GM21360 (cell line): Measurements from ENCODE around the gene RAD9A.

Experiments used
- ATAC-seq: cut with Tn5 transposase; IDR thresholded peaks from one replicate; pipeline ENCODE4 v1.9.1; 2021; ENCODE audit warnings: mild to moderate bottlenecking, moderate library complexity; ENCODE audit not compliant: unreplicated experiment

RAD9A gene

DNA sequence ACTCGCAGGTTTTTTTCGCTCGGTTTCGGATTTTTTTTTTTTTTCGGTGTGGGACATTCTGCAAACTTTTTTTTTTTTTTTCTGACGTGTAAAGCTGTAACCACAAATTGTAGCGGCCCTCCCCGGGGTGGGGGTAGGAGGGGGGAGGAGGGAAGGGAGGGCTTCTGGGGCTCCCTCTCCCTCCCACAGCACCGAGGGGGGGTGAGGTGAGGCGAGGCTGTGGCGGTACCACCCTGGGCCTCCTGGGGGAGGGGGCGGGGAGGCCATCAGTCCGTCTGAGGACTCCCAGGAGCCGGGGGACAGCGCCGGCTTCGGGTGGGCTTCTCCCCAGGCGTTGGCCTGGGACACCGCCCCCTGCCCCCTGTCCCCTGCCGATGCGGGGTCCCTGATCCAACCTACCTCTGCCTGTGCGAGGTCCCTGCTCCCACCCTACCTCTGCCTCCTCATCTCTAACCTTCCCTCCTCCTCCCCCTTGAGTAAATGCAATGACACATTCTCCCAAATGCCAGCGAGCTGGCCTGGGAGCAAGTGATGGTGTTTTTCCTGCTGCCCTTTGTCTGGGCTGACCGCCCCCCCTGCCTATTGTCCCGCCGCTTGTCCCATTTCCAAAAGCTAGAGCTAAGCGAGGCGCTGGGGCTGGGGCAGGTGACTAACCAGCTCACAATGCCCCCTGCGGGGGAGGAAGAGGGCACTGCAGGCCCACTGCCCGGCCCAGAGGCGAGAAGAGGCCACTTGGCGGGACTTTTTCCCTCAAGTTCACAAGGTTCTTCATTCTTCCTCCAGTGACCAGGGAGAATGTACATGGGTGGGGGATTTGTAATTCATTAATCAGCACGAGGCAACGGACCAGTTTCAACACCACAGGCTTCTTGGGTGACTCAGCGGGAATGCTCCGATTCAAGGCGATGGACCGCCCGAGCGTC is 17.9 kb upstream of the RAD9A start:
- ATAC-seq: no peak

DNA sequence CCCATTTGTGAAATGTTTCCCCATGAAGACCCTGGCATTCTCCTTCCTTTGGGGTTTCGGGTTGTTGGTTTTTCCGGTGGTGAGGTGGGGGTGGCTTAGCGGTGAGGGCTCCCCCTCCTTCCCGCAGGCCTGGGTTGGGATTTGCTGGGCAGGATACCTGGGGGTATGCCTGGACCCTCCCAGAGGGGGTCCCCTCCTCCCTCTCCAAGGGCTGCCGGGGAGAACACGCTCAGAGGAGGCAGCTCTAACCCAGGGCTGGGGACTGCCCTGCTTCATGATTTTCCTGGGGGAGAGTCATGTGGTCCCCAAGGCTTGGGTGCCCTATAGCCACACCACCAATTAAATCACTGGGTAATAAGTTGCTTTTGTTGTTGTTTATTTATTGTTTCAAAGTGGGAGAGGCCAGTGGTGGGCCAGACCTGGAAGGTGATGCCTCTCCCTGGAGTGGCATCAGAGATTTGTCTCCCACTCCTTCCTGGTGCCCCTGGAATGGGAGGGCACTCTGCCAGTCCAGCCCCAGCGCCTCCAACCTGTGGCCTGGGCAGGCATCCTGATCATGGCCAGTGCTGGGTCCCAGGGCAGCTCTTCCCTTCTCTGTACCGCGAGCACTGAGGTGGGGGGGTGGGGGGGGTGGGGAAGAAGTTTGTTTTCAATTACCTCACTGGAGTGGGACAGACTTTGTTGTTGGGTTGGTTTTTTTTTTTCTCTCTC is 17.1 kb upstream of the RAD9A start:
- ATAC-seq: no peak

- no peak for ATAC-seq
These were observed 16.3 kb upstream of the RAD9A start for GRCh38 chr11:67375320-67376055.

DNA sequence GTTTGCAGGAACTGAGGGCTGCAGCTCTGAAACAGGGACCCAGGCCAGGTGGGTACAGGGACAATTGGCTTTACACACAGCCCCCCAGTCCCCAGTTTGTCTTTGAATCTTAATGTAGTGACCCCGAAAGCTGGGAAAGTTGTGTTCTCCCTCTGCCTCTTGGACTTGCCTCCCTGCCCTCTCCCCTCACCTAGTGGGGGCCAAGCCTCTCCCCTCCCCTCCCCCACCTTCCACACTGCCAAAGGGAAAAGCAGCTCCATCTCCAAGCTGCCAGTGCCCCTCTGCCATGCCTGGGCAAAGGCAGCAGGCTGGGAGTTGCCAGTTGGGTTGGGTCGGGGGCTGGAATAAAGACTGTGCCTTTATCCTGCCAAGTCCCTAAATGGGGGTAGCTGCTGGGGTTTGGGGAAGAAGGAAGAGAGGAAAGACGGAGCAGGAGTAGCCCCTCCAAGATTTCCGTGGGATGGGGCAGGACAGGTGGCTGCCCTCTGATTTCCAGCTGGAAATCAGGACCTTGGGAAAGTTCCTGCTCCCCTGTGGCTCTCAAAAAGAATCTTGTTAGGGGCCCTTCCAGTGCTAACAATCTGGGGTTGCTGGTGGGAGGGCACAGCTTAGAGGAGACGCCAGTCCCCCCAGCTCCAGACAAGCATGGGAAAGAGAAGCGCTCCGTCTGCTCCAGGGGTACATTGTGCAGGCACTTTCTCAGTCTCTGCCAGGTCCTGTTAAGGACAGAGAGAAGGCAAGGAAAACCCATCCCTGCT is 15.5 kb upstream of the RAD9A start:
- no peak for ATAC-seq

DNA sequence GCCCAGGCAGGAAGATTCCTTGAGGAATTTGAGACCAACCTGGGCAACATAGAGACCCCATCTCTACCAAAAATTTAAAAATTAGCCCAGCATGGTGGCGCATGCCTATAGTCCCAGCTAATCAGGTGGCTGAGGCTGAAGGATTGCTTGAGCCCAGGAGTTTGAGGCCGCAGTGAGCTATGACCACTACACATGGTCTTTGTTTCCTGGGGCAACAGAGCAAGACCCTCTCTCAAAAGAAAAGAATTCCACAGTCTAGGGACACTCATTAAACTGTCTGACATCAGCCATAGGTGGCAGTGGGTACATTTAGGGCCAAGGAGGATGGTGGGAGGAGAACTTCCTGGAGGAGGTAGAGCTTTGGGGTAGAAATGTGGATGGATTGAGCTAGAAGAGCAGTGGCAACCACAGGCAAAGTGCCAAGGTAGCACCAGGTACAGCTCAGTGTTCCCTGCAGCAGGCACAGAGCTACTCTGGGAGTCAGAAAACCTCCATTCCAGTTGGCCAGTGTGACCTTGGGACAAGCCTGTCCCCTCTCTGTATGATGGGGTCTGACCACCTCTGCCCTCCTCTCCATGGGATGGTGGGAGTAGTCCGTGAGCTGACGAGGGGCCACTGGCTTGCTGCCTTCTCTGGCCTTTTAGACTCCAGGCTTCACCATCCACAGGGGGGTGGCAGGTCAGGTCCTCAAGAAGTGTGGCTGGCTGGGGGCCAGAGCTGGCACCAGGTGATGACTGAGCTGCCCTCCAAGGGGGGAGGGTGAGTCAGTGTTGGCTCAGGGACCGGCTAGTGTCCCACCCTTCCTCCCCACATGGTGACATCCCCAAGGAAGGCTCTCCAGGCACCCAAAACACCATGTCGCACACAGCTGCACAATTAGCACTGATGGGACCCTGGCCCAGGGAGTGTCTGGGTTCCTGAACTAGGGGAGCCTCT is 14.6 kb upstream of the RAD9A start:
- ATAC-seq: no peak

GRCh38 chr11:67378544-67378943 is 13.2 kb upstream of the RAD9A start:
- no peak for ATAC-seq

GRCh38 chr11:67379061-67380058 is 12.4 kb upstream of the RAD9A start:
- no peak for ATAC-seq

GRCh38 chr11:67381244-67381972 is 10.4 kb upstream of the RAD9A start:
- ATAC-seq: no peak

DNA sequence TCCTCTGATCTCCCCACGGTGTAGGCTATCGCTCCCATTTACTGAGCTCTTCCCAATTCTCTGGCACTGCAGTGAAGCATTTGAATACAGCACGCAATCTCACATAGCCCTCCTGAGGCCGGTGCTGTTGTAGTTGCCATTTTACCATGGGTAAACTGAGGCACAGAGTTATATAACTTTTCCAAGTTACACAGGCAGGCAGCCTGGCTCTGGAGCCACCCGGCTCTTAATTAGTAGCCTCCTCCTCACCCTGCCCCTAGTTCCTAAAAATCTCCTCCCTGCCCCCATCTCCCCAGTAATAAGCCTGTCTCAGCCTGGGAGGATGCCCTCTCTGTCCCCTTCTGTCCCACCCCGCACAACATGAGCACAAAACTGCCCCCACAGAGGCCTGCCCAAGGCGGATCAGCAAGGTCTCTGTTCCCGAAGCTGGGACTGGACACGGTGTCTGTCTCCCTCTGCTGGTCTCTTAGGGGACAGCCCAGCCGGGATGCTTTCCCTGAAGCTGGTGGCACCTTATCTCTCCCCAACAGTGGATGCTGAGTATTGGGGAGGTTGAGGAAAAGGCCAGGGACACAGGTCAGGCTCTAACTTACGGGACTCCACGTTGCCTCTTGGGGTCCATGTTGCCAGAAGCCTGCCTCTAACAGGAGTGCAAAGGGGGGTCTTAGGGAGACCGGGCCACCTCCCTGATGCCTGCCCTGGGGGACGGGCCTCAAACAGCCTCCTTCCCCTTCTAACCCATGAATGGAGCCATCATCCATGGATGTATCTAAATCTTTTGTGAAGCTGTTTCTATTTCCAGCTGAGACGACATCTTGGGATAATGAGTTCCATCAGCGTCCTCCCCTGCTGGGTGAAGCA is 9.3 kb upstream of the RAD9A start:
- no peak for ATAC-seq

- no peak for ATAC-seq
These were observed 6.9 kb upstream of the RAD9A start for GRCh38 chr11:67384851-67385366.

GRCh38 chr11:67387069-67387468 is 4.7 kb upstream of the RAD9A start:
- ATAC-seq: no peak

DNA sequence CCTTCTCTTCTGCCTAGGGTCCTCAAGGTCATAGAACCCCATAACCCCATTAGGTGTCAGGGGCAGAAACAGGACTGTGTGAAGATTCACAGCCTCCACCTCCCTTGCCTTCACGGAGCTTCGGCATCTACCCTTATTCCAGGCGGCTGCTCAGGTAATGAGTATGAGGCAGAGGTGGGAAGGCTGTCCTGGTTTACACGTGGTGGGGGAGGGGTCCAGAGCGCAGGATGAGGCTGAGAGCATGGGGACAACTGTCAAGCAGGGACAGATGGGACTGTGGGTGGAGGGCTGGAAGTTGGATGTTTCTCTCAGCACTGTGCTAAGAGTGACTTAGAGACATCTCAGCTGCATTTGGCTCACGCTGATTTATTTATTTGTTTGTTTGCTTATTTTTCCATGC is 4.3 kb upstream of the RAD9A start:
- ATAC-seq: no peak

DNA sequence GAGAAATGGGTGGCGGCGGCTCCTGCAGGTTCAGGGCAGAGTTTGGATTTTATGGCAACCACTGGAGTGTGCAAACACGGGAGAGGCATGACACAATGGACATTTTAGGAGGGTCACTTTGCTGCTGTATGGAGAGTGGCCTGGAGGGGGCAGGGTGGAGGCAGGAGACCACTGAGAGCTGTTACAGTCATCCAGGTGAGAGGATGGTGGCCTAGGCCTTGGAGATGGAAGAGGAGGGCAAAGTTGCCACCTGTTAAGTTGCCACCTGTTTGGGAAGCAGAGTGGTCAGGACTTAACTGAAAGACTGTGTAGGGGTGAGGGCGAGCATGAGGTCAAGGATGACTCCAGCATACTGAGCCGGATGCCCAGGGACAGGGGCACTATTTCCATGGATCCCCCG is 2.3 kb upstream of the RAD9A start:
- ATAC-seq: no peak

DNA sequence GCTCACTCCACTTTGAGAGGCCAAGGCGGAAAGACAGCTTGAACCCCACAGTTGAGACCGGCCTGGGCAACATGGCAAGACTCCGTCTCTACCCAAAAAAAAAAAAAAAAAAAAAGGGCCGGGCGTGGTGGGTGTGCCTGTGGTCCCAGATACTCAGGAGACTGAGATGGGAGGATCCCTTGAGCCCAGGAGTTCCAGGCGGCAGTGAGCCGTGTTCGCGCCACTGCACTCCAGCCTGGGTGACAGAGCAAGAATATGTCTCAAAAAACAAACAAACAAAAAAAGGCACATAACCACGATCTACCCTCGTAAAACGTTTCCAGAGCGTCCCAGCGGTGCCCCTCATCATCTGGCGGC is 861 bp upstream of the RAD9A start:
- ATAC-seq: no peak

DNA sequence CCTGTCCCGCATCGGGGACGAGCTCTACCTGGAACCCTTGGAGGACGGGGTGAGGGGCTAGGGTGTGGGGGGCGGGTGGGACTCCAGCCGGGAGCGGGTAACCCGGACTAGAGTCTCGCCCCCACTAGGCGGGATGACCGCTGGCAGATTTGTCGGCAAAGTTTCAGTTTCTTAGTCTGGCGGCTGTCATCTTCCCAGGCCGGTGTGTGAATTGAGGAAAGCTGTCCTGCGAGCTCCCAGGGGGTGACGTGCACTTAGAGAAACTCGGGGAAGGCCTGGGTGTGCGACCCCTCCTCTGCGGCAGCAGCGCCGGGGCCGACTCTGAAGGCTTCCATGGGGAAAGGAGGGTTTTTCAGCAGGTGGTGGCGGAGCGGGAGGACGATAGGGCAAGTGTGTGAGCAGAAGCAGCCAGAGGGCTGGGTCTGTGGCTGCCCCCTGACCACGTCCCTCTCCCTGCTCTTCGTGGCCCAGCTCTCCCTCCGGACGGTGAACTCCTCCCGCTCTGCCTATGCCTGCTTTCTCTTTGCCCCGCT is 463 bp downstream of the RAD9A start:
- ATAC-seq: peak; percentile 10

- no peak for ATAC-seq
These were observed 1.7 kb downstream of the RAD9A start for GRCh38 chr11:67393437-67393836.

DNA sequence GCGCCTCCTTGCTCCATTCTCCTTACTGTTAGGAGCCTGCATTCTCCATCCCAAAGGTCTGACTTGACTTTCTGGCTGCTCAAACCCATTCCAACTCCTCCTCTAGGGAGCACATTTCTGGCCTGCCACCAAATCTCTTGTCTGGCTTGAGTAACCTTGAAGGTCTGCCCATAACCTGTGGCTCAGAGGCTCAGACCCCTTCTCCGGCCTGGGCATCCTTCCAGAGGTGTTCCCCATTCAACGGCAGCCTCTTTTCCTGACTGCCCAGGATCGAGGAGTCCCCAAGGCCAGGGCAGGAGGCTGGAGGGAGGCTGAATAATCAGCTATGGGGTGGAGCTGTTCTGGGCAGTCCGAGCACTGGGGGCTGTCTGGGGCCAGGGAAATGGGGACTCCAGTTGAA is 2.2 kb downstream of the RAD9A start:
- no peak for ATAC-seq
